Fibroblast of skin of abdomen (primary cell): ENCODE data around the gene STPG3. TPM values are rescaled to one million over a fixed set of nuclear protein-coding genes. Genes with fewer than 3 reads are reported as not detected.
A peak's percentile ranks its signal among the peaks of the same experiment; 100 is the strongest.

ENCODE experiments used
- DNase-seq: peaks from one replicate; pipeline ENCODE4 v3.0.0-alpha.2; 2013
- polyA plus RNA-seq, 2 experiments: library from polyadenylated mRNA; unstranded; fragments of 120-200 nt; gene quantifications; one replicate each; pipeline ENCODE4 v1.2.1, GENCODE V29; 2013; ENCODE audit not compliant: insufficient read length in 2 of 2

STPG3 gene
- polyA plus RNA-seq (2013, experiment 1 of 2; ENCODE audit: insufficient read length), result not detected
- polyA plus RNA-seq (2013, experiment 2 of 2; ENCODE audit: insufficient read length), result 0.14 TPM

DNA sequence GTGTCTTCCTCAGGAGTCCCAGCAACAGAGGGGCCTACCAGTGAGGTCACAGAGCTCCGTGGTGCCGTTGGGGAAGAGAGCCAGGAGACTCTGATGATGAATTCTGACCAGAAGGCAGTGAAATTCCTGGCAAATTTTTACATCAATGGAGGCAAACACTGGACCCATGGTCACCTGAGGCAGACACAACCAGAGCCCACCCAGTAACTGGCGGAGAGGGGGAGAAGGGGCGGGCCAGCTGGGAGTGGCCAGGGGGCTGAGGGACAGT is at the start of gene STPG3:
Gene STPG3, plus strand, starts transcription at position 93 of the 268 bp plus-strand sequence. Its CDS starts 1 bp downstream, at position 94.
- DNase-seq, result no peak

DNA sequence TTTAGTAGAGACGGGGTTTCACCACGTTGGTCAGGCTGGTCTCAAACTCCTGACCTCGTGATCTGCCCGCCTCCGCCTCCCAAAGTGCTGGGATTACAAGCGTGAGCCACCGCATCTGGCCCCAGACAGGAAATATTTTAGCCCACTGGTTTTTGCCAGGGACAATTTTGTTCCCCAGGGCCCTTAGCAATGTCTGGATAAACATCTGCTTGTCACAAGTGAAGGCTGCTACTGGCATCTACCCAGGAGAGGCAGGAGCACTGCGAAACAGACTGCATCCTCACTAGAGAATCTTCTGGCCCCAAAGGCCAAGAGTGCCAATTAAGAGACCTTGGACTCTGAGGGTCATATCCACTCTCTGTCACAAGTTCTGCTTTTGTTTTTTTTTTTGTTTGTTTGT is 48.1 kb upstream of the STPG3 start:
- DNase-seq, result no peak

- no peak for DNase-seq
Observed at GRCh38 chr9:137204731-137205125, 46.4 kb upstream of the STPG3 start.

- peak; percentile 85 for DNase-seq
Observed at GRCh38 chr9:137205126-137206069, 45.7 kb upstream of the STPG3 start, which contains the start of the genes NDOR1 and TMEM203. Gene NDOR1, plus strand, starts transcription at chr9:137205700. Its CDS starts 78 bp downstream, at chr9:137205778. Gene TMEM203, minus strand, starts transcription at chr9:137205648. Its CDS starts 234 bp downstream, at chr9:137205414.

DNA sequence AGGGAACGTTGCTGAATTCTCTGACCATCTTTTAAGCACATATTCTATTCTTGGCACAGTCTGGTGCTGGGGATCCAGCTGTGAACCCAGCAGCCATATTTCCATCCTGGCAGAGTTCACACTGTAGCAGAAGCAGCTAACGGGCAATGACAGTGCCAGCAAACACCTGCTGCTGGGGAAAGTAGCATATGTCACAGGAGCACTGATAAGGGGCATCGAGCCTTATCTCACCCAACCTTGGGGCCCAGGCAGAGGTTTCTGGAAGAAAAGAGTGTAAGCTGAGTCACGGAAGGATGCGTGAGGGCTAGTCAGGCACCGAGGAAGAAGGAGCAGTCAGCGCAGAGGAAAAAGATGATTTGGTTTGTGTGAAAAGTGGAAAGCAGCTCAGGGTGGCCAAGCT is 44.5 kb upstream of the STPG3 start:
- DNase-seq, result no peak

GRCh38 chr9:137211532-137211931 is 39.6 kb upstream of the STPG3 start:
- no peak for DNase-seq

DNA sequence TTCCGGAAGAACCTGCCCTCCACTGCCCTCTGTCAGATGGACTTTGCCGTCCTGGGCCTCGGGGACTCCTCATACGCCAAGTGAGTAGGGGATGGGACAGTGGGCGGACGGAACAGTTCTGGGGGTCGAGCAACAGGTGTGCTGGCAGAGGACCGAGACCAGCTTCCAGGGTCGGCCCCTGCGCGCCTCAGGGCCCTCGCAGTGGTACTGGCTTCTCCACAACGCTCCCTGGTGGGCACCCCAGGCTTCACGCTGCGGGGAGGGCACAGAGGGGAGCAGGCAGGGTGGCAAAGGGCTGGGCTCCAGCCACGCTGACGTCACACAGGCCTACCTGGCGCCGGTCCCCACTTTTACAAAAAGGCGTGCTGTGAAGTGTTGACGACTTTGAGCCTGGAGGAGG is 38.6 kb upstream of the STPG3 start:
- no peak for DNase-seq

GRCh38 chr9:137213160-137214060 is 37.7 kb upstream of the STPG3 start:
- DNase-seq, result no peak

- DNase-seq, result no peak
Observed at GRCh38 chr9:137214620-137215019, 36.5 kb upstream of the STPG3 start.

GRCh38 chr9:137215196-137215986 is 35.7 kb upstream of the STPG3 start:
- no peak for DNase-seq

DNA sequence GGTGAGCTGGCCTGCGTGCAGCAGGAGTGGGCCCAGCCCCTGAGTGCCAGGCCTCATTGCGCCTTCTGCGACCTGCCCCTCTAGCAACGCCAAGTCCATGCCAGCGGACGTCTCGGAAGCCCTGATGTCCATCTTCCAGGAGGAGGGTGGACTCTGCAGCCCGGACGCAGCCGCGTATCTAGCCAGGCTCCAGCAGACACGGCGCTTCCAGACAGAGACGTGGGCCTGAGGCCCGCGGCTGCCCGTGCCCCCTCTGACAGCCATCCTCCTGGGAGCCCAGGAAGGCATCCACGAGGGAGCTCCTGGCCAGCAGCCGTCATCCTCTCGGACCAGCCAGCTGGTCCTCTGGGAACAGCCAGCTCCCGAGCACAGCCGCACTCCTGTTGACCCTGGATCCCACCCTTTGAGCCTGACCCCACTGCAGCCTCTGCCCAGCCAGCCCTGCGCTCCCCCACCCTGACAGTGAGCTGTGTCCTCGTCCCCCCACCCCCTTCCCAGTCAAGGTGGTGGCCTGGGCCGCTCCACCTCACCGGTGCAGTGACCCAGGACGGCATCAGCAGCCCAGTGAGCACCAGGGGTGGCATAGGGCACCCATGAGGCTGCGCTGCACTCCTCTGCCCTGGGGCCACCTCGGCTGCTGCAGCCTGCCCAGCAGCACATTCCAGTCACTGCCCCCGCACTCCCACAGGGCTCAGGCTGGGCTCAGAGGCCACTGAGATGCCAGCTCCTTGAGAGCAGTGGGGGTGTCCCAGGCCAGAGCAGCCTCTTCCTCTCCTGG is 34.7 kb upstream of the STPG3 start:
- no peak for DNase-seq

DNA sequence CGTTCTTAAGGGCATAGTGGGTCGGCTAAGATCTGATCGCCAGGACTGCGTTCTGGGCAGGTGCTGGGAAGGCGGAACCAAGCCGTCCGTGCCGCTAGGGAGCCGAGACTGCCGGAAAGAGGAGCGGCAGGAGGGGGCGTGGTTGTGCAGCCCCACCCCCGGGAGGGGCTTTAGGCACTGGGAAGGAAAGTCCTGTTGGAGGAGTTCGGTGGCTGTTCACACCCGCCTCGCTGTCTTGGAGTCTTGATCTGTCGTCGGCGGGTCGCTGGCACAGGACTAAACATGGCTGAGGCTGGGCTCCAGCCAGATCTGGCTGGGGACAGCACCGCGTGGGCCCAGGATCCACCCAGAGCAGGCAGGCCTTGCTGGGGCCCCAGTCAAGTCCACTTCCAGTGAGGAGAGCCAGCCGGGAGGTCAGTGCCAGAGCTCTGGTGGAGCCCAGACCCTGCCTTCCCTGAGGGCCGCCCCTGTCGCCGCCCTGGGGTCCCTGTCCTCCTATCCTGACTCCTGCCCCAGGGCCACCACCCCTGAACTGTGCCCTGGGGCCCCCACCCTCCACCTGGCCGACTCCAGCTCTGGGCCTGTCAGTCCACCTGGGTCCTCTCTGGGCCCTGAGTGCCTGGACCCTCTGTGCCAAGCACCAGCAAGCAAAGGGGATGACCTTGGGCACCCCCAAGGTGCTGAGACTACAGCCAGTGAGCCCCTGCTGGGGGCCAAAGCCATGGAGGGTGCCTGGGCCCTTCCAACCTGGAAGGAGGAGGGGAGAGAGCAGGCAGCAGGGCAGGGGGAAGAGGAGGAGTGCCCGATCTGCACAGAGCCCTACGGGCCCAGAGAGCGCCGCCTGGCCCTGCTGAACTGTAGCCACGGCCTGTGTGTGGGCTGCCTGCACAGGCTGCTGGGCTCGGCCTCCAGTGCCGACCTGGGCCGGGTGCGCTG is 33.5 kb upstream of the STPG3 start:
- DNase-seq, result no peak

DNA sequence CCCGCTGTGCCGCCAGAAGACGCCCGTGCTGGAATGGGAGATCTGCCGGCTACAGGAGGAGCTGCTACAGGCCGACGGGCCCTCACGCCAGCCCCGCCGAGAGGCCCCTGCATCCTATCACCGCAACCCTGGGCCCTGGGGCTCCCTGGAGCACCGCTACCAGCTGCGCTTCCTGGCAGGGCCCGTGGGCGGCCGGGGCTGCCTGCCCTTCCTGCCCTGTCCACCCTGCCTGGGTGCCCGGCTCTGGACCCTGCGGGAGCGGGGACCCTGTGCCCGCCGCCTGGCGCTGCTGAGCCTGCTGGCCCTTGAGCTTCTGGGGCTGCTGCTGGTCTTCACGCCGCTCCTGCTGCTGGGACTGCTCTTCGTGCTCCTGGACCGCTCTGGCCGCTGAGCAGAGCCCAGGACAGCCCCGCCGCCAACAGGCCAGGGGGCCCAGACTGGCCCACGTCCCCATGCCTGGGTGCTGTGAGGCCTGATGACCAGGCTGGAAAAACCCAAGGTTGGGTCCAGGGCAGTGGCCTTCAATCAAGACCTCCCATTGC is 32.8 kb upstream of the STPG3 start:
- DNase-seq, result no peak

GRCh38 chr9:137218754-137219271 is 32.3 kb upstream of the STPG3 start:
- no peak for DNase-seq

GRCh38 chr9:137219757-137220316 is 31.2 kb upstream of the STPG3 start:
- no peak for DNase-seq

DNA sequence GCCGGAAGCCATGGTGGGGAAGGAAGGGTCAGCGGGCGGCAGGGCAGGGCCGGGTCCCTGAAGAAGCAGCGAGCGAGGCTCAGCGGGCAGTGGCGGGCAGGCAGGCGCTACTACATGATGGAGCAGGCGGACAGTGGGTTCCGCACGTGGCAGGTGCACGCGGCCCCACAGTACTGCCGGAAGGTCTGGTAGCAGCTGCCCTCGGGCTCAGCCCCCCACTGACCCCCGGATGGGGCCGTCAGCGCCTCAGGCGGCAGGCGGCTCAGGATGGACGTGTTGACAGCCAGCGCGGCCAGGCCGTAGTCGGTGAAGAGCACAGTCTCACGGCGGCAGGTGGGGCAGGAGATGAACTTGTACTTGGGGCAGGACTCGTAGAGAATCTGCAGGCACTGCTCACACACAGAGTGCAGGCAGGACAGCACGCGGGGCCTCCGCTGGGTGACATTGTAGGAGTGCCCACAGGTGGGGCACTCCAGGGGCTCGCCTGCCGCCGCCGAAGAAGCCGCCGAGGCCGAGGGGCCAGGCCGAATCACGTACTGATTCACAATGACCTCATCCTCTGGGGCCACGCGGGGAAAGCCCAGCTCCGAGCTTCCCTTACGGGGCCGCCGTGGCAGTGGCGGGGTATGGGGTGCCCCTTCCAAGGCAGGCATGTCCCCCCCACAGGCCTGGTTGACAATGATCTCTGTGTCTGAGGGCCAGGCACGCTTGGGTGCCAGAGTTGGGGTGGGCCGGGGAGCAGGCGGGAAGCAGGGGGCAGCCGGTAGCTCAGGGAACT is 30.6 kb upstream of the STPG3 start:
- no peak for DNase-seq

- DNase-seq, result no peak
Observed at GRCh38 chr9:137221095-137221505, 30.0 kb upstream of the STPG3 start.

GRCh38 chr9:137221506-137222111 is 29.5 kb upstream of the STPG3 start:
- no peak for DNase-seq
